Measurements from ENCODE around the gene EN1. TPM values are rescaled to one million over a fixed set of nuclear protein-coding genes. Genes with fewer than 3 reads are reported as not detected.

EN1 gene
- total RNA-seq, 1 experiment from 2014 or later = not detected

- H3K4me1 ChIP-seq (ENCODE audit: control insufficient read depth in 1 of 2, insufficient read depth in 2 of 2, low read length in 2 of 2) = no peaks in the 10 kb centered on the region
- H3K4me3 ChIP-seq (replicated peaks in 1 of 2; ENCODE audit: low read depth in 1 of 2, low read length in 2 of 2) = no peak overlapping the region
- ChIA-PET POLR2A (no interaction called here), RAD21 (ENCODE audit: low non-redundant PET in 1 of 2, low total read pairs in 2 of 2, uncharacterized antibody in 2 of 2, unreplicated experiment in 2 of 2) (no interaction called here), CTCF (no interaction called here)
- no peak overlapping the region for H3K27ac ChIP-seq (ENCODE audit: low read depth, low read length)
- no peak for ATAC-seq
- peaks cover 52% of the 10 kb centered on the region for H3K27me3 ChIP-seq (ENCODE audit: insufficient read depth, low read length)
- TF ChIP-seq REST (IDR thresholded peaks at IDR 0.05; ENCODE audit: low read depth) (no peak), EZH2 (IDR thresholded peaks at IDR 0.05) (no peak)
- no TSS peak for BruUV-seq (replicated peaks)
- H3K9ac ChIP-seq (ENCODE audit: low read length) = no peak overlapping the region
- intact Hi-C loops (cut with micrococcal nuclease) = no loop called here
- no peaks in the 10 kb centered on the region for H3K9me2 ChIP-seq (ENCODE audit: insufficient read depth)
- no peak for DNase-seq (ENCODE audit: low read depth, low spot score)
- no peaks in the 10 kb centered on the region for H3K9me3 ChIP-seq (ENCODE audit: control insufficient read depth in 1 of 2, insufficient read depth in 1 of 2, low read depth in 1 of 2, low read length in 2 of 2)
- H3K4me2 ChIP-seq (ENCODE audit: low read length) = no peak overlapping the region
- no peaks in the 10 kb centered on the region for H4K20me1 ChIP-seq (ENCODE audit: insufficient read depth)
- no peak overlapping the region for H2AFZ ChIP-seq (ENCODE audit: low read depth, low read length, poor library complexity, severe bottlenecking)
- H3K36me3 ChIP-seq (ENCODE audit: control insufficient read depth in 1 of 2, insufficient read depth in 2 of 2, low read length in 2 of 2) = no peaks in the 10 kb centered on the region
- H3K79me2 ChIP-seq (ENCODE audit: insufficient read depth, low read length) = no peaks in the 10 kb centered on the region
Measured at GRCh38 chr2:118816669-118817068, 30.8 kb downstream of the EN1 start.

- H3K9me2 ChIP-seq (ENCODE audit: insufficient read depth) = no peaks in the 10 kb centered on the region
- BruUV-seq (replicated peaks) = no TSS peak
- ChIA-PET RAD21 (ENCODE audit: low non-redundant PET in 1 of 2, low total read pairs in 2 of 2, uncharacterized antibody in 2 of 2, unreplicated experiment in 2 of 2) (no interaction called here), POLR2A (no interaction called here), CTCF (no interaction called here)
- no peak for DNase-seq (ENCODE audit: low read depth, low spot score)
- H3K9ac ChIP-seq (ENCODE audit: low read length) = no peak overlapping the region
- no peaks in the 10 kb centered on the region for H3K79me2 ChIP-seq (ENCODE audit: insufficient read depth, low read length)
- no peaks in the 10 kb centered on the region for H3K36me3 ChIP-seq (ENCODE audit: control insufficient read depth in 1 of 2, insufficient read depth in 2 of 2, low read length in 2 of 2)
- no peak overlapping the region for H3K4me3 ChIP-seq (replicated peaks in 1 of 2; ENCODE audit: low read depth in 1 of 2, low read length in 2 of 2)
- H3K27ac ChIP-seq (ENCODE audit: low read depth, low read length) = no peak overlapping the region
- intact Hi-C loops (cut with micrococcal nuclease) = no loop called here
- no peak for TF ChIP-seq JUND (IDR thresholded peaks at IDR 0.05)
- no peaks in the 10 kb centered on the region for H3K9me3 ChIP-seq (ENCODE audit: control insufficient read depth in 1 of 2, insufficient read depth in 1 of 2, low read depth in 1 of 2, low read length in 2 of 2)
- H3K4me1 ChIP-seq (ENCODE audit: control insufficient read depth in 1 of 2, insufficient read depth in 2 of 2, low read length in 2 of 2) = no peaks in the 10 kb centered on the region
- H3K27me3 ChIP-seq (ENCODE audit: insufficient read depth, low read length) = peaks cover 52% of the 10 kb centered on the region
- no peak for ATAC-seq
- no peaks in the 10 kb centered on the region for H4K20me1 ChIP-seq (ENCODE audit: insufficient read depth)
- no peak overlapping the region for H3K4me2 ChIP-seq (ENCODE audit: low read length)
- H2AFZ ChIP-seq (ENCODE audit: low read depth, low read length, poor library complexity, severe bottlenecking) = no peak overlapping the region
Measured at GRCh38 chr2:118815731-118816130, 31.7 kb downstream of the EN1 start.
